ENCODE data around the gene ACOX1. TPM values are rescaled to one million over a fixed set of nuclear protein-coding genes. Genes with fewer than 3 reads are reported as not detected.

ACOX1 gene
- total and polyA plus RNA-seq, 2 of the 13 experiments (the other 11 are each of a cell fraction or from before 2014, with no cell fraction given): 86.4 to 120 TPM

DNA sequence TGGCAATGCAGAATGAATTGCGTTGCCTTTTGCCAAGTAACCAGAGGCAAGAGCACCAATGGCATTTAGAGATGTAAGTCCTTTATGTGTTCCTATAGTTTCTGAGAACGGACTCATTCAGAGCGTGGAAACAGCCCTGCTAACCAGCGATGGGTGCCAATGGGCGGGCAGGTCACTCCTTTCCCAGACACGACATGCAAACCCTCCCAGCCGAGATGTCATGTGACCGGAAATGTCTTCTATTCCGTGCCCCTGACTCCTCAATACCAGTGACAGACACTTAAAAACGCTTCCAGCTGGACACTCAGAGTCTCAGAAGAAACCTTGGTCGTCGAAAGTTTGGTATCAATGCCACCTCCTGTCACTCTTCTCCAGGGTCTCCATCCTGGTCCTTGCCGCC, 41.3 kb downstream of the ACOX1 start (continued):
- TF ChIP-seq MYC (CRISPR knock-in tag; IDR thresholded peaks at IDR 0.05; ENCODE audit: borderline replicate concordance) (no peak), GPBP1L1 (CRISPR knock-in tag; IDR thresholded peaks at IDR 0.05) (no peak), PHB2 (IDR thresholded peaks at IDR 0.05; ENCODE audit: partially characterized antibody) (no peak), ZNF225 (CRISPR knock-in tag; IDR thresholded peaks at IDR 0.05) (no peak)

GRCh38 chr17:75933808-75934207, 45.2 kb downstream of the ACOX1 start:
- FAIRE-seq: no peak
- POLR2A ChIA-PET: interaction anchor here (1.4 kb wide), 1 partner anchor 63 kb away, joined by 4 read pairs; no protein-coding TSS in a partner anchor
- TF ChIP-seq SRY (CRISPR knock-in tag; IDR thresholded peaks at IDR 0.05) (no peak), SALL2 (CRISPR knock-in tag; IDR thresholded peaks at IDR 0.05) (no peak), SAFB2 (CRISPR knock-in tag; IDR thresholded peaks at IDR 0.05; ENCODE audit: borderline replicate concordance, low read depth) (no peak), U2AF1 (optimal IDR thresholded peaks at IDR 0.05; ENCODE audit: low read depth, low read length) (no peak), PPARG (CRISPR knock-in tag; conservative IDR thresholded peaks at IDR 0.05) (no peak), KDM5B (CRISPR knock-in tag; IDR thresholded peaks at IDR 0.05; ENCODE audit: borderline replicate concordance) (no peak), ATM (IDR thresholded peaks at IDR 0.05; ENCODE audit: borderline replicate concordance) (no peak), PCBP2 (optimal IDR thresholded peaks at IDR 0.05; ENCODE audit: low read depth, low read length, poor library complexity, severe bottlenecking) (no peak), ZNF468 (CRISPR knock-in tag; IDR thresholded peaks at IDR 0.05) (no peak), PRMT3 (CRISPR knock-in tag; IDR thresholded peaks at IDR 0.05; ENCODE audit: borderline replicate concordance, low read depth) (no peak)
- TF ChIP-seq, protein P1, sequence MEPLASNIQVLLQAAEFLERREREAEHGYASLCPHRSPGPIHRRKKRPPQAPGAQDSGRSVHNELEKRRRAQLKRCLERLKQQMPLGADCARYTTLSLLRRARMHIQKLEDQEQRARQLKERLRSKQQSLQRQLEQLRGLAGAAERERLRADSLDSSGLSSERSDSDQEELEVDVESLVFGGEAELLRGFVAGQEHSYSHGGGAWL (CRISPR knock-in tag; IDR thresholded peaks at IDR 0.05): no peak
- TF ChIP-seq, protein P2, sequence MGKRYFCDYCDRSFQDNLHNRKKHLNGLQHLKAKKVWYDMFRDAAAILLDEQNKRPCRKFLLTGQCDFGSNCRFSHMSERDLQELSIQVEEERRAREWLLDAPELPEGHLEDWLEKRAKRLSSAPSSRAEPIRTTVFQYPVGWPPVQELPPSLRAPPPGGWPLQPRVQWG (CRISPR knock-in tag; IDR thresholded peaks at IDR 0.05; ENCODE audit: borderline replicate concordance, low read depth): no peak
- TF ChIP-seq, protein P3, sequence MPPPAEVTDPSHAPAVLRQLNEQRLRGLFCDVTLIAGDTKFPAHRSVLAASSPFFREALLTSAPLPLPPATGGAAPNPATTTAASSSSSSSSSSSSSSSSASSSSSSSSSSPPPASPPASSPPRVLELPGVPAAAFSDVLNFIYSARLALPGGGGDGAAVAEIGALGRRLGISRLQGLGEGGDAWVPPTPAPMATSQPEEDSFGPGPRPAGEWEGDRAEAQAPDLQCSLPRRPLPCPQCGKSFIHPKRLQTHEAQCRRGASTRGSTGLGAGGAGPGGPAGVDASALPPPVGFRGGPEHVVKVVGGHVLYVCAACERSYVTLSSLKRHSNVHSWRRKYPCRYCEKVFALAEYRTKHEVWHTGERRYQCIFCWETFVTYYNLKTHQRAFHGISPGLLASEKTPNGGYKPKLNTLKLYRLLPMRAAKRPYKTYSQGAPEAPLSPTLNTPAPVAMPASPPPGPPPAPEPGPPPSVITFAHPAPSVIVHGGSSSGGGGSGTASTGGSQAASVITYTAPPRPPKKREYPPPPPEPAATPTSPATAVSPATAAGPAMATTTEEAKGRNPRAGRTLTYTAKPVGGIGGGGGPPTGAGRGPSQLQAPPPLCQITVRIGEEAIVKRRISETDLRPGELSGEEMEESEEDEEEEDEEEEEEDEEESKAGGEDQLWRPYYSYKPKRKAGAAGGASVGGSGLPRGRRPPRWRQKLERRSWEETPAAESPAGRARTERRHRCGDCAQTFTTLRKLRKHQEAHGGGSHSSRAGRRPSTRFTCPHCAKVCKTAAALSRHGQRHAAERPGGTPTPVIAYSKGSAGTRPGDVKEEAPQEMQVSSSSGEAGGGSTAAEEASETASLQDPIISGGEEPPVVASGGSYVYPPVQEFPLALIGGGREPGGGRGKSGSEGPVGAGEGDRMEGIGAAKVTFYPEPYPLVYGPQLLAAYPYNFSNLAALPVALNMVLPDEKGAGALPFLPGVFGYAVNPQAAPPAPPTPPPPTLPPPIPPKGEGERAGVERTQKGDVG (CRISPR knock-in tag; IDR thresholded peaks at IDR 0.05; ENCODE audit: borderline replicate concordance): no peak
- TF ChIP-seq, protein P4, sequence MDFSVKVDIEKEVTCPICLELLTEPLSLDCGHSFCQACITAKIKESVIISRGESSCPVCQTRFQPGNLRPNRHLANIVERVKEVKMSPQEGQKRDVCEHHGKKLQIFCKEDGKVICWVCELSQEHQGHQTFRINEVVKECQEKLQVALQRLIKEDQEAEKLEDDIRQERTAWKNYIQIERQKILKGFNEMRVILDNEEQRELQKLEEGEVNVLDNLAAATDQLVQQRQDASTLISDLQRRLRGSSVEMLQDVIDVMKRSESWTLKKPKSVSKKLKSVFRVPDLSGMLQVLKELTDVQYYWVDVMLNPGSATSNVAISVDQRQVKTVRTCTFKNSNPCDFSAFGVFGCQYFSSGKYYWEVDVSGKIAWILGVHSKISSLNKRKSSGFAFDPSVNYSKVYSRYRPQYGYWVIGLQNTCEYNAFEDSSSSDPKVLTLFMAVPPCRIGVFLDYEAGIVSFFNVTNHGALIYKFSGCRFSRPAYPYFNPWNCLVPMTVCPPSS (IDR thresholded peaks at IDR 0.05): no peak

More at GRCh38 chr17:75933808-75934207, 45.2 kb downstream of the ACOX1 start:
- H2AFZ ChIP-seq (ENCODE audit: low read length): no peak overlapping the region
- no peak overlapping the region for H3K9ac ChIP-seq (ENCODE audit: insufficient read depth, low read depth, low read length)
- no peak for DNase-seq (ENCODE audit: low spot score)
- CTCF ChIA-PET (ENCODE audit: low intra/inter-chr PET ratio, low total read pairs): no interaction called here
- 84% methylated on average over 4 of the region's 4 CpGs for WGBS (ENCODE audit: low lambda C conversion rate)
- no peak for ATAC-seq
- H3K36me3 ChIP-seq (replicated peaks in 1 of 2; ENCODE audit: control insufficient read depth in 1 of 2, insufficient read depth in 2 of 2, low read length in 2 of 2): no peaks in the 10 kb centered on the region
- no peaks in the 10 kb centered on the region for H4K20me1 ChIP-seq (ENCODE audit: insufficient read depth, low read length)
- no peaks in the 10 kb centered on the region for H3K9me3 ChIP-seq (ENCODE audit: low read length)
- no TSS peak for BruUV-seq (replicated peaks)
- H3K4me1 ChIP-seq (ENCODE audit: insufficient read depth, low read length): peaks cover 6% of the 10 kb centered on the region; the same call in 1 of the 2 replicates
- no peaks in the 10 kb centered on the region for H3K79me2 ChIP-seq (ENCODE audit: insufficient read depth, low read length)
- no peaks in the 10 kb centered on the region for H3K27me3 ChIP-seq (ENCODE audit: control insufficient read depth in 1 of 2, insufficient read depth in 2 of 2, low read length in 2 of 2)
- in situ Hi-C loops (cut with HindIII; ENCODE audit: extremely low pct_ligation_motif_present, low pct_unique_long_range_greater_than_20kb) (no loop called here), intact Hi-C loops (cut with micrococcal nuclease; ENCODE audit: unreplicated experiment) (no loop called here)
- H3K4me2 ChIP-seq (ENCODE audit: low read depth, low read length): no peak overlapping the region
- no peak overlapping the region for H3K4me3 ChIP-seq (replicated peaks in 1 of 3; ENCODE audit: insufficient read depth in 1 of 3, low read depth in 2 of 3, low read length in 3 of 3)
- H3K27ac ChIP-seq (ENCODE audit: extremely low read length, insufficient read depth, low read length): no peak overlapping the region
